ENCODE measurements around the gene VPS26C.
A peak's percentile ranks its signal among the peaks of the same experiment; 100 is the strongest.
"Not testable (repeated sequence)": the region's sequence is repeated elsewhere in the genome, so short reads cannot be mapped to it uniquely, and the experiment has no call there.

Gene VPS26C

GRCh38 chr21:37267269-37268185 lies at the start of gene VPS26C:
VPS26C (minus strand) TSS chr21:37267334; CDS start chr21:37267294, 40 bp downstream.
- DNase-seq (ENCODE audit: low spot score): peak; percentile 87

- DNase-seq (ENCODE audit: low spot score): not testable (repeated sequence)
Observed at GRCh38 chr21:37316072-37316471, 48.9 kb upstream of the VPS26C start.

GRCh38 chr21:37300114-37300751 lies 33.1 kb upstream of the VPS26C start:
- no peak for DNase-seq (ENCODE audit: low spot score)

- no peak for DNase-seq (ENCODE audit: low spot score)
Observed at GRCh38 chr21:37297364-37297763, 30.2 kb upstream of the VPS26C start.

- no peak for DNase-seq (ENCODE audit: low spot score)
Observed at GRCh38 chr21:37294679-37295078, 27.5 kb upstream of the VPS26C start.

GRCh38 chr21:37292941-37293340 lies 25.8 kb upstream of the VPS26C start:
- no peak for DNase-seq (ENCODE audit: low spot score)

- no peak for DNase-seq (ENCODE audit: low spot score)
Observed at GRCh38 chr21:37292041-37292440, 24.9 kb upstream of the VPS26C start.

- DNase-seq (ENCODE audit: low spot score): not testable (repeated sequence)
Observed at GRCh38 chr21:37283191-37283710, 16.1 kb upstream of the VPS26C start.

- DNase-seq (ENCODE audit: low spot score): not testable (repeated sequence)
Observed at GRCh38 chr21:37282602-37283001, 15.5 kb upstream of the VPS26C start.

GRCh38 chr21:37281993-37282392 lies 14.9 kb upstream of the VPS26C start:
- DNase-seq (ENCODE audit: low spot score): no peak

GRCh38 chr21:37281579-37281978 lies 14.4 kb upstream of the VPS26C start:
- no peak for DNase-seq (ENCODE audit: low spot score)

GRCh38 chr21:37279271-37279670 lies 12.1 kb upstream of the VPS26C start:
- DNase-seq (ENCODE audit: low spot score): not testable (repeated sequence)

GRCh38 chr21:37278199-37278598 lies 11.1 kb upstream of the VPS26C start:
- DNase-seq (ENCODE audit: low spot score): no peak

GRCh38 chr21:37276377-37276776 lies 9.2 kb upstream of the VPS26C start:
- no peak for DNase-seq (ENCODE audit: low spot score)

- no peak for DNase-seq (ENCODE audit: low spot score)
Observed at GRCh38 chr21:37273911-37274690, 7.0 kb upstream of the VPS26C start.

- no peak for DNase-seq (ENCODE audit: low spot score)
Observed at GRCh38 chr21:37273440-37273839, 6.3 kb upstream of the VPS26C start.

- DNase-seq (ENCODE audit: low spot score): no peak
Observed at GRCh38 chr21:37272897-37273296, 5.8 kb upstream of the VPS26C start.

- DNase-seq (ENCODE audit: low spot score): no peak
Observed at GRCh38 chr21:37270576-37271365, 3.6 kb upstream of the VPS26C start.

GRCh38 chr21:37269481-37269880 lies 2.3 kb upstream of the VPS26C start:
- DNase-seq (ENCODE audit: low spot score): no peak

GRCh38 chr21:37268186-37268503 lies 1.0 kb upstream of the VPS26C start:
- no peak for DNase-seq (ENCODE audit: low spot score)

GRCh38 chr21:37266515-37267221 lies 466 bp downstream of the VPS26C start:
- no peak for DNase-seq (ENCODE audit: low spot score)
